Heart right ventricle (tissue), 16 donors: Measurements from ENCODE around the gene PDK4. TPM values are rescaled to one million over a fixed set of nuclear protein-coding genes. Genes with fewer than 3 reads are reported as not detected.
A peak's percentile ranks its signal among the peaks of the same experiment; 100 is the strongest.

Source experiments
- ATAC-seq, 8 donors: fragments of 200-7000 bp; cut with Tn5 transposase; one replicate each; pipeline ENCODE4 v1.9.1; 2020; ENCODE audit warnings: mild to moderate bottlenecking in 8 of 8, moderate library complexity in 8 of 8, moderate number of reproducible peaks in 1 of 8
- DNase-seq, 2 donors: peaks; one replicate each; pipeline ENCODE4 v3.0.0-alpha.2; 2020
- H3K27ac ChIP-seq, 10 donors: fragments of 200-600 bp; sonication (generic) in 2 of 10; one replicate each; pipeline versions ENCODE4 v1.5.0 to v1.8.0; 2020 to 2022; ENCODE audit warnings: mild to moderate bottlenecking in 3 of 10
- H3K27me3 ChIP-seq, 7 donors: fragments of 200-600 bp; one replicate each; pipeline ENCODE4 v1.8.0; 2021 to 2022; ENCODE audit warnings: mild to moderate bottlenecking in 2 of 7
- H3K36me3 ChIP-seq, 9 donors: fragments of 200-600 bp; sonication (generic) in 1 of 9; one replicate each; pipeline versions ENCODE4 v1.5.0 to v1.8.0; 2020 to 2022; ENCODE audit warnings: mild to moderate bottlenecking in 2 of 9
- H3K4me1 ChIP-seq, 9 donors: fragments of 200-600 bp; sonication (generic) in 1 of 9; one replicate each; pipeline versions ENCODE4 v1.5.0 to v1.8.0; 2020 to 2022; ENCODE audit warnings: mild to moderate bottlenecking in 4 of 9
- H3K4me3 ChIP-seq, 10 donors: fragments of 200-600 bp; sonication (generic) in 2 of 10; one replicate each; pipeline versions ENCODE4 v1.5.0 to v1.8.0; 2020 to 2022; ENCODE audit warnings: mild to moderate bottlenecking in 7 of 10, moderate library complexity in 2 of 10
- H3K9me3 ChIP-seq, 11 donors: fragments of 200-600 bp in 10 of 11; sonication (generic) in 2 of 11; one replicate each; pipeline versions ENCODE4 v1.5.0 to v1.8.0; 2013 to 2022; ENCODE audit warnings: mild to moderate bottlenecking in 2 of 11, control low read depth in 1 of 11, moderate library complexity in 1 of 11
- CTCF ChIP-seq, 9 donors: fragments of 200-600 bp; sonication (generic) in 2 of 9; IDR thresholded peaks; one replicate each; pipeline versions ENCODE4 v1.5.0 to v1.8.0; 2021 to 2022; ENCODE audit warnings: antibody characterized with exemption in 9 of 9, mild to moderate bottlenecking in 5 of 9, moderate library complexity in 1 of 9
- WGBS, 2 donors: extraction: QIAGEN DNeasy Blood & Tissue Kit; methylation state at CpG; one replicate each; pipeline ENCODE4 v1.1.7; 2013; ENCODE audit warnings: inconsistent platforms in 1 of 2; 5-methylcytosine and 5-hydroxymethylcytosine counted together
- intact Hi-C, 10 donors: fragments of 100-400 bp; cut with DNase I; formaldehyde crosslinking; loops; one replicate each; pipeline versions ENCODE4 v1.11.1 to v1.14.2; 2022
- polyA plus RNA-seq, 2 donors: library from polyadenylated mRNA; stranded (reverse); fragments of 200-250 nt; gene quantifications; one replicate each; pipeline ENCODE4 v1.2.3, GENCODE V29; 2013
- total RNA-seq, 10 donors: library from RNA; stranded (reverse); fragmentation: NEBNext Ultra II Directional in 3 of 10; extraction: Animal tissue kit (Norgen Biotek cat#: 25700) in 3 of 10; gene quantifications; one replicate each; pipeline versions ENCODE4 v1.2.1 to v1.2.4, GENCODE V29; 2021 to 2023
- donor health status: Arrhythmogenic right ventricular cardiomyopathy.
- donor health status: ischemic (EF 13 %, LVEDD 7.1; RV severe dilation, severe dysfunction).
- donor health status: healthy with polysubstance abuse.
- donor health status: DM: no; HTN: yes; CAD: no.
- donor health status: DM: no; HTN: no; CAD: no.
- donor health status: ischemic (EF 25% LVEDD 6.9; RV normal size, moderate dysfunction).
- donor health status: ischemic (EF 25% LVEDD 5.7; RV mildly dilated, moderate dysfunction).
- donor health status: healthy.
- donor health status: DM: yes; HTN: yes; CAD: no.
- donor health status: Ischemic cardiomyopathy.
- donor health status: ischemic (EF 35%, LVEDD 5.7; RV mildly dilated, moderate dysfunction).
- donor health status: nonischemic (EF 11% LVEDD 7.7; RV severe dilation, severe dysfunction).
- donor health status: DM: yes; HTN: yes; CAD: no.
- donor health status: PGD.
- donor health status: ischemic (EF 29% LVEDD 5.4; RV normal size, mild dysfunction).
- donor health status: nonischemic (EF 23%, LVEDD 6.1; RV moderate dilation, normal function).

The PDK4 gene
- total and polyA plus RNA-seq, 12 donors = 63.0 to 2,183 (median 269) TPM

- peak overlapping the region in 1 of 10 donors; percentile 37 for H3K27ac ChIP-seq
- peaks cover 0 to 71% (median 23%) of the 10 kb centered on the region in 9 donors for H3K4me1 ChIP-seq
- DNase-seq (no peak), ATAC-seq (no peak)
- intact Hi-C loops = loop anchor here in 1 of 10 donors (10.0 kb wide), 1 partner anchor 57 kb away; no protein-coding TSS in a partner anchor
- H3K9me3 ChIP-seq = no peaks in the 10 kb centered on the region
- no peaks in the 10 kb centered on the region for H3K27me3 ChIP-seq
- no peaks in the 10 kb centered on the region for H3K36me3 ChIP-seq
- WGBS, 2 donors = 91 to 93% methylated on average over 4 of the region's 4 CpGs
- no peak for TF ChIP-seq CTCF (IDR thresholded peaks at IDR 0.05)
- no peak overlapping the region for H3K4me3 ChIP-seq
Measured at GRCh38 chr7:95601316-95601715, 5.0 kb upstream of the PDK4 start.

- ATAC-seq = peak in 4 of 8 donors; percentile 28 to 55 (median 33)
Measured at GRCh38 chr7:95599069-95599468, 2.8 kb upstream of the PDK4 start.

GRCh38 chr7:95598511-95598910 is 2.2 kb upstream of the PDK4 start:
- peak overlapping the region in 8 of 10 donors; percentile 89 to 99 (median 94) for H3K27ac ChIP-seq
- no peaks in the 10 kb centered on the region for H3K9me3 ChIP-seq
- H3K4me1 ChIP-seq = peaks cover 0 to 60% (median 31%) of the 10 kb centered on the region in 9 donors
- intact Hi-C loops = loop anchor here in 8 of 10 donors (5.0 to 10.0 kb wide), 4 partner anchors 46 to 86 kb away; no protein-coding TSS in a partner anchor
- no peak for DNase-seq
- no peak overlapping the region for H3K4me3 ChIP-seq
- no peak for ATAC-seq
- H3K27me3 ChIP-seq = no peaks in the 10 kb centered on the region
- WGBS, 2 donors = 42 to 47% methylated on average over 1 of the region's 1 CpG
- no peak for TF ChIP-seq CTCF (IDR thresholded peaks at IDR 0.05)
- H3K36me3 ChIP-seq = peaks cover 0 to 16% (median 8%) of the 10 kb centered on the region in 9 donors

More at GRCh38 chr7:95599069-95599468, 2.8 kb upstream of the PDK4 start:
- Histone ChIP-seq H3K27ac (peak overlapping the region in 8 of 10 donors; percentile 8 to 99 (median 94)), H3K36me3 (peaks cover 0 to 11% (median 5%) of the 10 kb centered on the region in 9 donors), H3K4me1 (peaks cover 0 to 59% (median 26%) of the 10 kb centered on the region in 9 donors), H3K27me3 (no peaks in the 10 kb centered on the region), H3K4me3 (no peak overlapping the region), H3K9me3 (no peaks in the 10 kb centered on the region)
- no peak for TF ChIP-seq CTCF (IDR thresholded peaks at IDR 0.05)
- intact Hi-C loops = loop anchor here in 8 of 10 donors (5.0 to 10.0 kb wide), 4 partner anchors 47 to 86 kb away; no protein-coding TSS in a partner anchor
- DNase-seq = no peak

GRCh38 chr7:95595746-95596197 is 544 bp downstream of the PDK4 start:
- Histone ChIP-seq H3K4me3 (peak overlapping the region; percentile 47 to 91 (median 80)), H3K27ac (peak overlapping the region; percentile 89 to 99 (median 94)), H3K27me3 (no peaks in the 10 kb centered on the region), H3K4me1 (peaks cover 0 to 77% (median 58%) of the 10 kb centered on the region in 9 donors), H3K36me3 (peaks cover 0 to 44% (median 33%) of the 10 kb centered on the region in 9 donors), H3K9me3 (no peaks in the 10 kb centered on the region)
- DNase-seq (no peak), ATAC-seq (peak in 3 of 8 donors; percentile 3 to 7 (median 6))
- intact Hi-C loops = loop anchor here in 8 of 10 donors (1.0 to 10.0 kb wide), 8 partner anchors 13 to 89 kb away; no protein-coding TSS in a partner anchor
- WGBS, 2 donors = 3 to 7% methylated on average over 8 of the region's 8 CpGs
- no peak for TF ChIP-seq CTCF (IDR thresholded peaks at IDR 0.05)
